ENCODE data around the gene DVL2. TPM values are rescaled to one million over a fixed set of nuclear protein-coding genes. Genes with fewer than 3 reads are reported as not detected.

The DVL2 gene
- total and polyA plus RNA-seq, 2 of the 13 experiments (the other 11 are each of a cell fraction or from before 2014, with no cell fraction given): 5.7 to 38.2 TPM

DNA sequence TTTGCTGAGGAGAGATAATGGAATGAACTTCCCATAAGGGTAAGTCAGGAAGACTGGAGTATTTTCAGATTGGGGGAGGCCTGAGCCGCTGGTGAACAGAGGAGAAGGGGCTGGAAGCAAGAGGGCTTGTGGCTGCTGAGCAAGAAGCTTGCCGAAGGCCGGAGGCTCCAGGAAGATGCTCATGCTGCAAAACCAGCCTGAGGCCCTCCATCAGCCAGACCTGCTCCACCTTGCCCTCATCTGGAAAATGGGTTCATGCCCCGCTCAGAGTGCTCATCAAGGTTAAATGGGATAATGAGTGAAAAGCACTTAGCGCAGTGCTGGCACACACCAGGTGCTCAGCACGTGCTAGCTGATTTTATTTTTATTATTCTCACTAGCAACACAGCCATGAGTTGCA is 49.7 kb downstream of the DVL2 start (continued):
- TF ChIP-seq MTF2 (CRISPR knock-in tag; IDR thresholded peaks at IDR 0.05; ENCODE audit: borderline replicate concordance) (no peak), PHF20 (CRISPR knock-in tag; IDR thresholded peaks at IDR 0.05) (no peak), ZNF691 (CRISPR knock-in tag; IDR thresholded peaks at IDR 0.05; ENCODE audit: borderline replicate concordance, low read depth) (peak; percentile 98), ZNF121 (CRISPR knock-in tag; IDR thresholded peaks at IDR 0.05) (no peak), ESRRA (CRISPR knock-in tag; IDR thresholded peaks at IDR 0.05; ENCODE audit: low read depth) (no peak), ZNF670 (CRISPR knock-in tag; IDR thresholded peaks at IDR 0.05; ENCODE audit: borderline replicate concordance) (no peak), HNF4A (CRISPR knock-in tag; IDR thresholded peaks at IDR 0.05) (no peak), KMT2A (CRISPR knock-in tag; IDR thresholded peaks at IDR 0.05) (no peak), BRCA1 (CRISPR knock-in tag; IDR thresholded peaks at IDR 0.05) (0 out of 2 replicates have a peak, but pooled peaks have one; percentile 25), ZMYM2 (CRISPR knock-in tag; IDR thresholded peaks at IDR 0.05) (0 out of 2 replicates have a peak, but pooled peaks have one; percentile 2), ZBTB4 (CRISPR knock-in tag; IDR thresholded peaks at IDR 0.05; ENCODE audit: borderline replicate concordance) (no peak), MIER2 (CRISPR knock-in tag; IDR thresholded peaks at IDR 0.05) (no peak), BCL6 (CRISPR knock-in tag; IDR thresholded peaks at IDR 0.05) (no peak), DMAP1 (CRISPR knock-in tag; IDR thresholded peaks at IDR 0.05) (peak; percentile 3; the same call in 1 of the 2 replicates)
- TF ChIP-seq, protein P1, sequence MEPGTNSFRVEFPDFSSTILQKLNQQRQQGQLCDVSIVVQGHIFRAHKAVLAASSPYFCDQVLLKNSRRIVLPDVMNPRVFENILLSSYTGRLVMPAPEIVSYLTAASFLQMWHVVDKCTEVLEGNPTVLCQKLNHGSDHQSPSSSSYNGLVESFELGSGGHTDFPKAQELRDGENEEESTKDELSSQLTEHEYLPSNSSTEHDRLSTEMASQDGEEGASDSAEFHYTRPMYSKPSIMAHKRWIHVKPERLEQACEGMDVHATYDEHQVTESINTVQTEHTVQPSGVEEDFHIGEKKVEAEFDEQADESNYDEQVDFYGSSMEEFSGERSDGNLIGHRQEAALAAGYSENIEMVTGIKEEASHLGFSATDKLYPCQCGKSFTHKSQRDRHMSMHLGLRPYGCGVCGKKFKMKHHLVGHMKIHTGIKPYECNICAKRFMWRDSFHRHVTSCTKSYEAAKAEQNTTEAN (CRISPR knock-in tag; conservative IDR thresholded peaks at IDR 0.05): no peak
- TF ChIP-seq, protein P2, sequence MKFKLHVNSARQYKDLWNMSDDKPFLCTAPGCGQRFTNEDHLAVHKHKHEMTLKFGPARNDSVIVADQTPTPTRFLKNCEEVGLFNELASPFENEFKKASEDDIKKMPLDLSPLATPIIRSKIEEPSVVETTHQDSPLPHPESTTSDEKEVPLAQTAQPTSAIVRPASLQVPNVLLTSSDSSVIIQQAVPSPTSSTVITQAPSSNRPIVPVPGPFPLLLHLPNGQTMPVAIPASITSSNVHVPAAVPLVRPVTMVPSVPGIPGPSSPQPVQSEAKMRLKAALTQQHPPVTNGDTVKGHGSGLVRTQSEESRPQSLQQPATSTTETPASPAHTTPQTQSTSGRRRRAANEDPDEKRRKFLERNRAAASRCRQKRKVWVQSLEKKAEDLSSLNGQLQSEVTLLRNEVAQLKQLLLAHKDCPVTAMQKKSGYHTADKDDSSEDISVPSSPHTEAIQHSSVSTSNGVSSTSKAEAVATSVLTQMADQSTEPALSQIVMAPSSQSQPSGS (CRISPR knock-in tag; IDR thresholded peaks at IDR 0.05): no peak
- TF ChIP-seq, protein P3, sequence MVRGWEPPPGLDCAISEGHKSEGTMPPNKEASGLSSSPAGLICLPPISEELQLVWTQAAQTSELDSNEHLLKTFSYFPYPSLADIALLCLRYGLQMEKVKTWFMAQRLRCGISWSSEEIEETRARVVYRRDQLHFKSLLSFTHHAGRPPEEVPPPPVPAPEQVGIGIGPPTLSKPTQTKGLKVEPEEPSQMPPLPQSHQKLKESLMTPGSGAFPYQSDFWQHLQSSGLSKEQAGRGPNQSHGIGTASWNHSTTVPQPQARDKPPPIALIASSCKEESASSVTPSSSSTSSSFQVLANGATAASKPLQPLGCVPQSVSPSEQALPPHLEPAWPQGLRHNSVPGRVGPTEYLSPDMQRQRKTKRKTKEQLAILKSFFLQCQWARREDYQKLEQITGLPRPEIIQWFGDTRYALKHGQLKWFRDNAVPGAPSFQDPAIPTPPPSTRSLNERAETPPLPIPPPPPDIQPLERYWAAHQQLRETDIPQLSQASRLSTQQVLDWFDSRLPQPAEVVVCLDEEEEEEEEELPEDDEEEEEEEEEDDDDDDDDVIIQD (CRISPR knock-in tag; IDR thresholded peaks at IDR 0.05; ENCODE audit: low read depth): no peak

All from HepG2 (cell line).